Duodenal mucosa (tissue), 2 donors: ENCODE data around the gene GOLGA8T.
"Not testable (repeated sequence)": the region's sequence is repeated elsewhere in the genome, so short reads cannot be mapped to it uniquely, and the experiment has no call there.

Experiments
- H3K27ac ChIP-seq: one replicate; pipeline ENCODE4 v1.7.0; 2013; ENCODE audit warnings: low read depth, low read length
- H3K27me3 ChIP-seq, 2 donors: one replicate each; pipeline ENCODE4 v1.7.0; 2013; ENCODE audit warnings: low read length in 2 of 2, control low read depth in 1 of 2; ENCODE audit not compliant: insufficient read depth in 2 of 2, control insufficient read depth in 1 of 2
- H3K36me3 ChIP-seq, 2 donors: one replicate each; pipeline ENCODE4 v1.7.0; 2013; ENCODE audit warnings: low read length in 2 of 2, control low read depth in 1 of 2; ENCODE audit not compliant: insufficient read depth in 2 of 2, control insufficient read depth in 1 of 2
- H3K4me1 ChIP-seq, 2 donors: one replicate each; pipeline ENCODE4 v1.7.0; 2013; ENCODE audit warnings: low read length in 2 of 2, control low read depth in 1 of 2; ENCODE audit not compliant: insufficient read depth in 2 of 2, control insufficient read depth in 1 of 2
- H3K4me3 ChIP-seq, 2 donors: one replicate each; pipeline ENCODE4 v1.7.0; 2013; ENCODE audit warnings: low read length in 2 of 2, low read depth in 1 of 2
- H3K9ac ChIP-seq, 2 donors: one replicate each; pipeline ENCODE4 v1.7.0; 2013; ENCODE audit warnings: low read length in 2 of 2, low read depth in 1 of 2
- H3K9me3 ChIP-seq, 2 donors: one replicate each; pipeline ENCODE4 v1.7.0; 2013; ENCODE audit warnings: low read length in 2 of 2, control low read depth in 1 of 2; ENCODE audit not compliant: control insufficient read depth in 1 of 2

Gene GOLGA8T

GRCh38 chr15:30164257-30164656, 29.4 kb downstream of the GOLGA8T start:
- not testable (repeated sequence) for H3K27me3 ChIP-seq, H3K4me3 ChIP-seq, H3K27ac ChIP-seq, H3K36me3 ChIP-seq, H3K9ac ChIP-seq, H3K9me3 ChIP-seq, H3K4me1 ChIP-seq

GRCh38 chr15:30167403-30167802, 32.6 kb downstream of the GOLGA8T start:
- H3K4me1 ChIP-seq, H3K9ac ChIP-seq, H3K27ac ChIP-seq, H3K4me3 ChIP-seq, H3K36me3 ChIP-seq, H3K27me3 ChIP-seq, H3K9me3 ChIP-seq: not testable (repeated sequence)

- not testable (repeated sequence) for H3K27ac ChIP-seq, H3K9ac ChIP-seq, H3K36me3 ChIP-seq, H3K4me3 ChIP-seq, H3K9me3 ChIP-seq, H3K4me1 ChIP-seq, H3K27me3 ChIP-seq
Observed at GRCh38 chr15:30167886-30168285, 33.0 kb downstream of the GOLGA8T start.

- not testable (repeated sequence) for H3K27me3 ChIP-seq, H3K4me3 ChIP-seq, H3K9me3 ChIP-seq, H3K4me1 ChIP-seq, H3K36me3 ChIP-seq, H3K27ac ChIP-seq, H3K9ac ChIP-seq
Observed at GRCh38 chr15:30171452-30171851, 36.6 kb downstream of the GOLGA8T start.

GRCh38 chr15:30173041-30173608, 38.3 kb downstream of the GOLGA8T start:
- H3K4me1 ChIP-seq, H3K27ac ChIP-seq, H3K27me3 ChIP-seq, H3K36me3 ChIP-seq, H3K9me3 ChIP-seq, H3K9ac ChIP-seq, H3K4me3 ChIP-seq: not testable (repeated sequence)

- H3K27me3 ChIP-seq, H3K36me3 ChIP-seq, H3K4me3 ChIP-seq, H3K9ac ChIP-seq, H3K27ac ChIP-seq, H3K4me1 ChIP-seq, H3K9me3 ChIP-seq: not testable (repeated sequence)
Observed at GRCh38 chr15:30175291-30175690, 40.4 kb downstream of the GOLGA8T start.

GRCh38 chr15:30176613-30177012, 41.8 kb downstream of the GOLGA8T start:
- H3K9me3 ChIP-seq, H3K4me3 ChIP-seq: not testable (repeated sequence)

GRCh38 chr15:30179814-30180213, 45.0 kb downstream of the GOLGA8T start:
- not testable (repeated sequence) for H3K27me3 ChIP-seq, H3K9ac ChIP-seq, H3K9me3 ChIP-seq, H3K4me3 ChIP-seq, H3K27ac ChIP-seq, H3K4me1 ChIP-seq, H3K36me3 ChIP-seq

More at GRCh38 chr15:30176613-30177012, 41.8 kb downstream of the GOLGA8T start:
- H3K4me1 ChIP-seq, H3K27me3 ChIP-seq, H3K27ac ChIP-seq, H3K36me3 ChIP-seq, H3K9ac ChIP-seq: not testable (repeated sequence)

- not testable (repeated sequence) for H3K9me3 ChIP-seq, H3K36me3 ChIP-seq
Observed at GRCh38 chr15:30185495-30185894, 50.6 kb downstream of the GOLGA8T start.

GRCh38 chr15:30187429-30187828, 52.6 kb downstream of the GOLGA8T start:
- not testable (repeated sequence) for H3K9ac ChIP-seq, H3K27me3 ChIP-seq, H3K27ac ChIP-seq, H3K9me3 ChIP-seq, H3K4me1 ChIP-seq, H3K36me3 ChIP-seq, H3K4me3 ChIP-seq

More at GRCh38 chr15:30185495-30185894, 50.6 kb downstream of the GOLGA8T start:
- not testable (repeated sequence) for H3K4me3 ChIP-seq, H3K27ac ChIP-seq, H3K9ac ChIP-seq, H3K27me3 ChIP-seq, H3K4me1 ChIP-seq

- H3K4me3 ChIP-seq, H3K36me3 ChIP-seq, H3K27me3 ChIP-seq, H3K4me1 ChIP-seq, H3K9me3 ChIP-seq, H3K27ac ChIP-seq, H3K9ac ChIP-seq: not testable (repeated sequence)
Observed at GRCh38 chr15:30189754-30190153, 54.9 kb downstream of the GOLGA8T start.
